MM.1S (cell line): ENCODE measurements around the gene ARID3B.
"Not testable (repeated sequence)": the region's sequence is repeated elsewhere in the genome, so short reads cannot be mapped to it uniquely, and the experiment has no call there.

ENCODE experiments used
- DNase-seq: peaks from one replicate; pipeline ENCODE4 v3.0.0-alpha.2; 2015
- H2AFZ ChIP-seq: fragments of 300-600 bp; sonication (generic); 2 replicates; pipeline ENCODE4 v1.6.0; 2016; ENCODE audit warnings: antibody characterized with exemption, low read length
- H3F3A ChIP-seq: fragments of 300-600 bp; sonication (generic); 2 replicates; pipeline ENCODE4 v1.6.1; 2016; ENCODE audit warnings: mild to moderate bottlenecking, antibody characterized with exemption, low read length, moderate library complexity, mixed read lengths; ENCODE audit not compliant: insufficient read depth
- H3K27ac ChIP-seq: fragments of 300-600 bp; sonication (generic); 2 replicates; pipeline ENCODE4 v1.5.1; 2016; ENCODE audit warnings: mild to moderate bottlenecking, low read length
- H3K27me3 ChIP-seq: fragments of 300-600 bp; sonication (generic); replicated peaks from 2 replicates; pipeline ENCODE4 v1.6.0; 2016; ENCODE audit warnings: low read length; ENCODE audit not compliant: insufficient read depth
- H3K36me3 ChIP-seq: fragments of 300-600 bp; sonication (generic); replicated peaks from 2 replicates; pipeline ENCODE4 v1.6.1; 2016; ENCODE audit warnings: mild to moderate bottlenecking, low read length, mixed read lengths; ENCODE audit not compliant: insufficient read depth
- H3K4me1 ChIP-seq: fragments of 300-600 bp; sonication (generic); 2 replicates; pipeline ENCODE4 v1.6.1; 2016; ENCODE audit warnings: low read length, mixed read lengths
- H3K4me2 ChIP-seq: fragments of 300-600 bp; sonication (generic); 2 replicates; pipeline ENCODE4 v1.6.0; 2016; ENCODE audit warnings: low read depth, low read length
- H3K4me3 ChIP-seq: fragments of 300-600 bp; sonication (generic); 2 replicates; pipeline ENCODE4 v1.5.1; 2016; ENCODE audit warnings: low read length, mixed read lengths
- H3K79me2 ChIP-seq: fragments of 300-600 bp; sonication (generic); 2 replicates; pipeline ENCODE4 v1.6.1; 2016; ENCODE audit warnings: mixed run types, low read length, mixed read lengths
- H3K9ac ChIP-seq: fragments of 300-600 bp; sonication (generic); 2 replicates; pipeline ENCODE4 v1.6.1; 2016; ENCODE audit warnings: low read length, mixed read lengths
- H3K9me2 ChIP-seq: fragments of 300-600 bp; sonication (generic); replicated peaks from 2 replicates; pipeline ENCODE4 v1.6.1; 2016; ENCODE audit warnings: mild to moderate bottlenecking, low read length, mixed read lengths; ENCODE audit not compliant: insufficient read depth
- H3K9me3 ChIP-seq: fragments of 300-600 bp; sonication (generic); replicated peaks from 2 replicates; pipeline ENCODE4 v1.6.1; 2016; ENCODE audit warnings: mild to moderate bottlenecking, low read length, mixed read lengths; ENCODE audit not compliant: insufficient read depth
- H4K20me1 ChIP-seq: fragments of 300-600 bp; sonication (generic); 2 replicates; pipeline ENCODE4 v1.6.1; 2016; ENCODE audit warnings: mild to moderate bottlenecking, low read length, moderate library complexity, mixed read lengths; ENCODE audit not compliant: insufficient read depth
- EZH2 ChIP-seq: fragments of 300-600 bp; sonication (generic); optimal IDR thresholded peaks from 2 replicates; pipeline ENCODE3; 2017; ENCODE audit warnings: low read depth, mild to moderate bottlenecking, antibody characterized with exemption, low read length, mixed read lengths
- EZH2phosphoT487 ChIP-seq: fragments of 300-600 bp; sonication (generic); IDR thresholded peaks from 2 replicates; pipeline ENCODE4 v1.6.1; 2018; ENCODE audit warnings: antibody characterized with exemption, low read length
- TF ChIP-seq, protein P1 (sequence below): fragments of 300-600 bp; sonication (generic); IDR thresholded peaks from 2 replicates; pipeline ENCODE4 v1.5.1; 2016; ENCODE audit warnings: antibody characterized with exemption, low read length, mixed read lengths

Gene ARID3B

DNA sequence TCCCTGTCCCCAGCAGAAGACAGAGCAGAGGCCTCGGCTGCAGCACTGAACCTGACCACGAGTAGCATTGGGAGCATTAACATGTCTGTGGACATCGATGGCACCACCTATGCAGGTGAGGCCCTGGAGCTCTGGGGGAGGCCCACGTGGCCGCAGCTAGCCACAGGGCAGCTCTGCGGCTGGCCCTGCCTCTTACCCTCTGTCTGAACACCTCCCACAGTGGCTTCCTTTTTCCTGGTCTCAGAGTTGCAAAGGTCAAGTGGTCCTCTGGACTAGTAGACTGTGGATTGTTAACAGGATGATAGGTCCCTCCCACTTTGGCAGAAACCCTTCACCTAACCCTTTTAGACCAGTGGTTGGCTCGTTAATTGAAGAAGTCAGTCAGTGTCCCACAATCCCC lies 52.1 kb downstream of the ARID3B start:
- H3K36me3 ChIP-seq = peaks cover 4% of the 10 kb centered on the region; the same call in 1 of the 2 replicates
- no peak overlapping the region for H2AFZ ChIP-seq
- H3K79me2 ChIP-seq = peaks cover 36% of the 10 kb centered on the region
- H3K4me3 ChIP-seq = no peak overlapping the region
- TF ChIP-seq, protein P1, sequence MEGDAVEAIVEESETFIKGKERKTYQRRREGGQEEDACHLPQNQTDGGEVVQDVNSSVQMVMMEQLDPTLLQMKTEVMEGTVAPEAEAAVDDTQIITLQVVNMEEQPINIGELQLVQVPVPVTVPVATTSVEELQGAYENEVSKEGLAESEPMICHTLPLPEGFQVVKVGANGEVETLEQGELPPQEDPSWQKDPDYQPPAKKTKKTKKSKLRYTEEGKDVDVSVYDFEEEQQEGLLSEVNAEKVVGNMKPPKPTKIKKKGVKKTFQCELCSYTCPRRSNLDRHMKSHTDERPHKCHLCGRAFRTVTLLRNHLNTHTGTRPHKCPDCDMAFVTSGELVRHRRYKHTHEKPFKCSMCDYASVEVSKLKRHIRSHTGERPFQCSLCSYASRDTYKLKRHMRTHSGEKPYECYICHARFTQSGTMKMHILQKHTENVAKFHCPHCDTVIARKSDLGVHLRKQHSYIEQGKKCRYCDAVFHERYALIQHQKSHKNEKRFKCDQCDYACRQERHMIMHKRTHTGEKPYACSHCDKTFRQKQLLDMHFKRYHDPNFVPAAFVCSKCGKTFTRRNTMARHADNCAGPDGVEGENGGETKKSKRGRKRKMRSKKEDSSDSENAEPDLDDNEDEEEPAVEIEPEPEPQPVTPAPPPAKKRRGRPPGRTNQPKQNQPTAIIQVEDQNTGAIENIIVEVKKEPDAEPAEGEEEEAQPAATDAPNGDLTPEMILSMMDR = no peak
- TF ChIP-seq EZH2phosphoT487 = no peak
- TF ChIP-seq EZH2 = no peak
- H3K4me2 ChIP-seq = no peak overlapping the region
- no peak overlapping the region for H3K9ac ChIP-seq
- H3K9me3 ChIP-seq = no peaks in the 10 kb centered on the region
- no peaks in the 10 kb centered on the region for H4K20me1 ChIP-seq
- no peaks in the 10 kb centered on the region for H3K9me2 ChIP-seq
- H3F3A ChIP-seq = peaks cover 10% of the 10 kb centered on the region
- peaks cover 4% of the 10 kb centered on the region; the same call in 1 of the 2 replicates for H3K4me1 ChIP-seq
- H3K27ac ChIP-seq = no peak overlapping the region
- no peaks in the 10 kb centered on the region for H3K27me3 ChIP-seq
- DNase-seq = no peak

DNA sequence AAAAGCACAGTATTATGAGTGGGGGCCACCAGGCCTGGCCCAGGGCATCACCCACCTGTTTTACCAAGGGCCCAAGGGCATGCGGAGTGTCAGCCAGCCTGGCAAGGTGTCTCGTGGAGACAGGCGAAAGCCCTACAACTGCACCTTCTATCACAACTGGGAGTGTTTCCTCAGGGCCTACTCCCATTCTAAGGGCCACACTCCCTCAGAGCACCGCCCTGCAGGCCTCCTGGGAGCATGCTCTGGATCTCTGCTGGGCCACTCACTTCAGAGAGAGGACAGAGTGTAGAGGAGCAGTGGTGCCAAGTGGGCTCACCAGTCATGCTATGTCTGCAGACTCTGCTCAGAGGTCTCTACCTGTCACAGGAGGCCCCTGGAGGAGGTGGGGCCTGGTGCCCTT lies 53.4 kb downstream of the ARID3B start:
- no peak overlapping the region for H3K9ac ChIP-seq
- no peak overlapping the region for H3K27ac ChIP-seq
- no peaks in the 10 kb centered on the region for H4K20me1 ChIP-seq
- no peaks in the 10 kb centered on the region for H3K9me3 ChIP-seq
- H3K9me2 ChIP-seq = no peaks in the 10 kb centered on the region
- TF ChIP-seq, protein P1 = no peak
- TF ChIP-seq EZH2phosphoT487 (no peak), EZH2 (no peak)
- H3F3A ChIP-seq = peaks cover 10% of the 10 kb centered on the region
- DNase-seq = no peak
- no peaks in the 10 kb centered on the region for H3K27me3 ChIP-seq
- peaks cover 4% of the 10 kb centered on the region; the same call in 1 of the 2 replicates for H3K36me3 ChIP-seq
- peaks cover 37% of the 10 kb centered on the region for H3K79me2 ChIP-seq
- H2AFZ ChIP-seq = no peak overlapping the region
- no peak overlapping the region for H3K4me2 ChIP-seq
- peaks cover 4% of the 10 kb centered on the region for H3K4me1 ChIP-seq
- H3K4me3 ChIP-seq = no peak overlapping the region

DNA sequence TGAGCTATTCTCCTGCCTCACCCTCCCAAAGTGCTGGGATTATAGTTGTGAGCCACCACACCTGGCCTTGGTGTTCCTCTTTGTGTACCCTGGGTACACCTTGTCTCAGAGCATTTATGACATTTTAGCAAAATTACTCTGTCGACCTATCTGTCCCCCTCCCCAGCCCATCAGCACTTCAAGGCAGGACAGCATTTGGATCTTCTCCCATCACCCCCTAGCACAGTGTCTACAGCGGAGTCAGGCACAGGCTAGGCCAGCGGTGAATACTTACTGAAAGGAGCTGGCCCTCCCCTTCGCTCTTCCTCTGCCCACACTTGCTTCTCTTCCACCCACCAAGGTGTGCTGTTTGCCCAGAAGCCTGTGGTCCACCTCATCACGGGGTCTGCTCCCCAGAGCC lies 54.3 kb downstream of the ARID3B start:
- Histone ChIP-seq H4K20me1 (no peaks in the 10 kb centered on the region), H3K4me2 (no peak overlapping the region)

DNA sequence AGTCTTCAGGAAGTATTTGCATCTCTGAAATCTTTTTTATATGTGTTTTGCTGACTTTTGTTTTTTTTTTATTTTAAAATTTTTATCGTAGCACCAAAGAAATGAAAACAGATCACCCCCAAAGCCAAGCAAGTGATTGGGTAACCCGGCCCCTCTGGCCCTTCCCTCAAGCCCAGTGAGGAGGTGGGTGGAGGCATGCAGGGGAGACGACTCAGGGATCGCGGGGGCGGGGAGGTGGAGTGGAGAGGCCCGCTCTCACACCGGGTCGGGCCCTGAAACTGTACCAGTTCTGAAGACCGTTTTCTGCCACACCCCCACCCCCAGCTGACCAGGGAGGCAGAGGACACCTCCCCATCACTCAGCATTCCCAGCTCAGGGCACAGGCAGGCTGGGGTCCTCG lies 55.7 kb downstream of the ARID3B start:
- not testable (repeated sequence) for H3K4me3 ChIP-seq, H3K27ac ChIP-seq, H4K20me1 ChIP-seq, DNase-seq, H3K9me2 ChIP-seq, H3K36me3 ChIP-seq, H3K4me2 ChIP-seq, H3K9ac ChIP-seq, H3K4me1 ChIP-seq, H2AFZ ChIP-seq, H3K27me3 ChIP-seq, H3K9me3 ChIP-seq
- H3F3A ChIP-seq = peaks cover 10% of the 10 kb centered on the region
- peaks cover 27% of the 10 kb centered on the region for H3K79me2 ChIP-seq

More for the DNA sequence above, 54.3 kb downstream of the ARID3B start:
- no peak overlapping the region for H3K4me3 ChIP-seq
- no peak overlapping the region for H2AFZ ChIP-seq
- H3K27ac ChIP-seq = no peak overlapping the region
- H3F3A ChIP-seq = peaks cover 10% of the 10 kb centered on the region
- no peak overlapping the region for H3K9ac ChIP-seq
- peaks cover 4% of the 10 kb centered on the region for H3K4me1 ChIP-seq
- TF ChIP-seq EZH2 = no peak
- DNase-seq = no peak
- H3K9me2 ChIP-seq = no peaks in the 10 kb centered on the region
- no peaks in the 10 kb centered on the region for H3K9me3 ChIP-seq
- H3K36me3 ChIP-seq = peaks cover 3% of the 10 kb centered on the region; the same call in 1 of the 2 replicates
- peaks cover 35% of the 10 kb centered on the region for H3K79me2 ChIP-seq
- H3K27me3 ChIP-seq = no peaks in the 10 kb centered on the region

DNA sequence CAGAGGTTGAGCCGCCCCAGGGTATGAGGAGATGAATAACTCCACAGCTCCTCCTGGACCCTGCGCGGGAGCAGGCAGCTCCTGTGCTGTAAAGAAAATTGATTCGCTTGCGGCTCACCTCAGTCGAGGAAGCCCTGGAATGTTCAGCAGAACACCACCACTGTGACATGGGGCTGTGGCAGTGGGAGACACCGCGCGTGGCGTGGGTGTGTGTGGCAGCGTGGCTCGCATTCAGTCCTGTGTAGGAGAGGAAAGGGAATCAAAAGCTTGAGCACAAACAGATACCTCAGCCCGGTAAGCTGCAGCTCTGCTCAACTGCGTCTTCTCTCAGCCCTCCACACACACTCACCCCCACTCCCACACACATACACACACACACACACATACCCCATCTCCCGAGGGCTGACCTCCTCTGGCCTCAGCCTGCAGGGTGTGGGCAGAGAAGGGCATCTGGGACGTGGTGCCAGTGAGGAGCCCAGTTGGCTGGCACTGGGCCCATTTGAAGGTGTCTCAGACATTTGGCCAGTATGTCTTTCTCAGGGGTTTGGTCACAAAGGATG lies 56.2 kb downstream of the ARID3B start:
- not testable (repeated sequence) for H3K9ac ChIP-seq, H3K27me3 ChIP-seq, H3K9me3 ChIP-seq, H4K20me1 ChIP-seq, H3K4me1 ChIP-seq, H2AFZ ChIP-seq, DNase-seq, H3K36me3 ChIP-seq, H3K4me3 ChIP-seq, H3K27ac ChIP-seq, H3K4me2 ChIP-seq, H3K9me2 ChIP-seq
- Histone ChIP-seq H3F3A (peaks cover 10% of the 10 kb centered on the region), H3K79me2 (peaks cover 22% of the 10 kb centered on the region)
